ENCODE results near the gene ORC6. TPM values are rescaled to one million over a fixed set of nuclear protein-coding genes. Genes with fewer than 3 reads are reported as not detected.
A peak's percentile ranks its signal among the peaks of the same experiment; 100 is the strongest.

Gene ORC6
- total RNA-seq, 2 experiments from 2014 or later: 29.2 to 37.5 TPM

DNA sequence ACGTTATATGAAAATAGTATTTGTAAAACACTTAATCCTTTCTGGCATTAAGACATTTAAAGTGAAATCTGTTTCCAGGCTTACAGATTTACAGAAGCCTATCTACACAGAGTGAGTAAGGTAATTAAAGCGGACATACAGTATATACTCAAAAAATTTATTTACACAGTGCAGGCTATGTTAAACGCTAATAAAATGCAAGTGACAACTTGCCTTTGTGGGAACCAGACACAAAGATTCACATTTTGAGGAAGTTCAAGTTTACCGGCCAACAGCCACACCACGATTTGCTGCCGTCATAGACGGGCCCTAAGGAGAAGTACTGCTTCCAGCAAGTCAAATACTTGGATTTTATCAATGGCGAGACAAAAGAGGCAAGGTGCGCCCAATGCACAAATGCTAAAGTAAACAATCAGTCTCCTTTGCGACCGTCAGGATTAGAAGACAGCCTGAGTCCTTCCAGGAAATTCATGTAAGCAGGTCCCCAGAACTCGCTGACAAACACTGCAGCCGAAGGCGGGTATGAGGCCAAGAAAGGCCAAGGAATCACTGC lies 1.3 kb upstream of the ORC6 start:
- ChIA-PET POLR2A (no interaction called here), CTCF (no interaction called here)
- DNase-seq: no peak
- Mint-ChIP-seq H3K27ac (no peak overlapping the region), H3K9me3 (no peaks in the 10 kb centered on the region), H3K36me3 (ENCODE audit: low read depth) (peaks cover 20% of the 10 kb centered on the region), H3K4me3 (no peak overlapping the region), H3K4me1 (peaks cover 33% of the 10 kb centered on the region), H3K27me3 (no peaks in the 10 kb centered on the region)

DNA sequence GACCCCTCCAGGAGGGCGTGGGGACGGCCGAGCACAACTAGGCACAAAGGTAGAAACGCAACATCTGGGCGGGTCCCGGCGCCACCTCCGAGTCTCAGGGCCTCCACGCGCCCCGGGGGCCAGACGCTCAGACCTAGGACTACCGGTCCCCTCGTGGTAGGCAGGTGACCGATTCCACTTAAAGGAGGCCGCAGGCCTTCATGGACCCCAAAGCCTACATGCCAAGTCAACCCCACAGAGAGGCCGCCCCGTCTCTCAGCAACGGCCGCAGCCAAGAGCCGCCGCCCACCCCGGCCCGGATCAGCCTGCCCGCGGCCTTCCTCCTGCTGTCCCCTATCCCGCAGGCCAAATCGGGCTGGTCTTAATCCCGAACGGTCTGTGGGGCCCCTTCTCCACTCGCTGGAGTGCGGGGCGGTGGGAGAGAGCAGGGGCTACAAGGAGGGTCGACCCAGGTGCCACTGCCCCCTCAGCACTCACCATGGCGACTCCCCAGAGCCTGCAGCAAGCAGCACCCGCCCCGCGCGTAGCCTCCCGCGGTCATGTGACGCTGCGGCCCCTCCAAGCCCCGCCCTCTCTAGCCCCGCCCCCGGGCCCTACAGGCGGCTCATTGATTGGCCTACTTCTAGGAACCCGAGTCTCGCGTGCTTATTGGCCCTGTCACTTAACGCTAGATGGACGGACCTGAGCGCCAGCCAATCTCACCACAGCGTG lies 650 bp upstream of the ORC6 start, which contains the start of gene VPS35:
Gene VPS35, minus strand, starts transcription at position 525 of the 711 bp plus-strand sequence. Its CDS starts 45 bp downstream, at position 480.
- H3K9me3 Mint-ChIP-seq: no peaks in the 10 kb centered on the region
- H3K4me3 Mint-ChIP-seq: no peak within 1 kb of the TSS
- no peaks in the 10 kb centered on the region for H3K27me3 Mint-ChIP-seq
- CTCF ChIA-PET: no interaction called here
- DNase-seq: peak; percentile 100
- no peak within 1 kb of the TSS for H3K27ac Mint-ChIP-seq
- H3K4me1 Mint-ChIP-seq: peaks cover 32% of the 10 kb centered on the region
- POLR2A ChIA-PET: no interaction called here
- H3K36me3 Mint-ChIP-seq (ENCODE audit: low read depth): peaks cover 22% of the 10 kb centered on the region

DNA sequence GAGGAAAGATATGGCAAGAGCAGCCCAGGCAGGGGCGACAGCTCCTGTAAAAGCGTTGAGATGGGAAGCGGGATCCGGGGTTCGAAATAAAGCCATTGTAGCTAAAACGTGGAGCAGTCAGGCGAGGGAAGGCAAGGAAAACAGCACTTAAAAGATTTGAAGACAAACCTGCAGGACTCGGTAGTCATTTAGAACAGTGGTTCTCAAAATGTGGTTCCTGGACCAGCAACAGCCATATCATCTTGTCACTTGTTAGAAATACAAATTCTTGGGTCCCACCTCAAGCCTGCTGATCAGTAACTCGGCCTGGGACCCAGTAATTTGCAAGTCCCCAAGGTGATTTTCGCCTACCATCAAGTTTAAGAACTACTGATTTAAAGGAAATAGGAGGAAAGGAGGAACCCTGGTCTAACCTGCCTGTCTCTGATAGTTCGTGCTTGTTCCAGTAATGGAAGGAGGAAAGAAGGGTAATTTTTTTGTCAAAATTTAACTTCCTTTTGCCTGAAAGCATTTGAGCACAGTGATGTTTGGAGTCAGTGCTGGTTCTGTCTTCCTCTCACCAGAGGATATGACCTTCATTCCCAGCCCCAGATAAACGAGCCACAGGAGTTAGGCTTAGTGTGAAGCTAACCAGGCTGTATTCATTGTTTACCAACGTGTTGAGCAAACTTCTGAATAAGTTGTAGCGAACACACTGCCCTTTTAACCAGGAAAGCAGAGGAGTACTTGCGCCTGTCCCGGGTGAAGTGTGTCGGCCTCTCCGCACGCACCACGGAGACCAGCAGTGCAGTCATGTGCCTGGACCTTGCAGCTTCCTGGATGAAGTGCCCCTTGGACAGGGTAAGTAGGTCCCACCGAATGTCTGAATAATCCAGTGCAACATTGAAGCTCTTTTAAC lies 1.1 kb downstream of the ORC6 start:
- peaks cover 27% of the 10 kb centered on the region for H3K4me1 Mint-ChIP-seq
- no peaks in the 10 kb centered on the region for H3K9me3 Mint-ChIP-seq
- H3K4me3 Mint-ChIP-seq: no peak overlapping the region
- POLR2A ChIA-PET: no interaction called here
- CTCF ChIA-PET: interaction anchor here (3.1 to 3.3 kb wide), 2 partner anchors 14 to 16 kb away, joined by 8 to 14 read pairs; no protein-coding TSS in a partner anchor
- H3K27ac Mint-ChIP-seq: no peak overlapping the region
- DNase-seq: no peak
- peaks cover 32% of the 10 kb centered on the region for H3K36me3 Mint-ChIP-seq (ENCODE audit: low read depth)
- no peaks in the 10 kb centered on the region for H3K27me3 Mint-ChIP-seq

DNA sequence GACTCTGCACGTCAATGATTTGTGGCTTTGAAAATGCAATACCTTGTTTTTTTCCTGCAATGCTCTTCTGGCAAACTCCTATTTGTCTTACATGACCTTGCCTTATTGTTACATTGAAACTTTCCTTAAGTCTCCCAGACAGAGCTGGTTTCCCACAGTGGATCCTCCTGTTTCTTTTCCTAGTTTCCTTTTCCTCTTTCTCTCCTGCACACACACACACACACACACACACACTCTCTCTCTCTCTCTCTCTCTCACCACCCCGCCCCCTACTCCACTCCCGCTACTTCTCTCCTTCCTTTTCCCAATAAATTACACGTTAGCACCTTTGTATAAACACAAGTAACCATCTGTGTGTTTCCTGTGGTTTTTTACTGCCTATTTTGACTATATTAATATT lies 2.3 kb downstream of the ORC6 start:
- Mint-ChIP-seq H3K9me3 (no peaks in the 10 kb centered on the region), H3K27ac (peak overlapping the region; percentile 63), H3K27me3 (no peaks in the 10 kb centered on the region), H3K36me3 (ENCODE audit: low read depth) (peaks cover 37% of the 10 kb centered on the region), H3K4me1 (peaks cover 20% of the 10 kb centered on the region), H3K4me3 (no peak overlapping the region)
- ChIA-PET CTCF (interaction anchor here (0.7 to 3.3 kb wide), 5 partner anchors 13 to 167 kb away, joined by 3 to 14 read pairs (median 4); no protein-coding TSS in a partner anchor), POLR2A (no interaction called here)
- no peak for DNase-seq

- H3K27me3 Mint-ChIP-seq: no peaks in the 10 kb centered on the region
- H3K9me3 Mint-ChIP-seq: no peaks in the 10 kb centered on the region
- CTCF ChIA-PET: interaction anchor here (3.3 kb wide), 1 partner anchor 19 kb away, joined by 14 read pairs; no protein-coding TSS in a partner anchor
- H3K36me3 Mint-ChIP-seq (ENCODE audit: low read depth): peaks cover 47% of the 10 kb centered on the region
- no peak overlapping the region for H3K27ac Mint-ChIP-seq
- no peak overlapping the region for H3K4me3 Mint-ChIP-seq
- no peak for DNase-seq
- peaks cover 4% of the 10 kb centered on the region for H3K4me1 Mint-ChIP-seq
- POLR2A ChIA-PET: no interaction called here
Measured at GRCh38 chr16:46693598-46693997, 4.1 kb downstream of the ORC6 start.

- Mint-ChIP-seq H3K36me3 (ENCODE audit: low read depth) (peaks cover 47% of the 10 kb centered on the region), H3K9me3 (no peaks in the 10 kb centered on the region), H3K4me1 (peaks cover 4% of the 10 kb centered on the region), H3K27me3 (no peaks in the 10 kb centered on the region), H3K27ac (no peak overlapping the region), H3K4me3 (no peak overlapping the region)
- POLR2A ChIA-PET: interaction anchor here (0.7 kb wide), 1 partner anchor 56 kb away, joined by 4 read pairs; no protein-coding TSS in a partner anchor
- no peak for DNase-seq
- CTCF ChIA-PET: interaction anchor here (1.5 to 2.0 kb wide), 3 partner anchors 9 to 18 kb away, joined by 4 to 6 read pairs (median 5); no protein-coding TSS in a partner anchor
Measured at GRCh38 chr16:46695937-46696336, 6.5 kb downstream of the ORC6 start.

GRCh38 chr16:46696957-46697356 lies 7.5 kb downstream of the ORC6 start:
- POLR2A ChIA-PET: interaction anchor here (1.0 kb wide), 1 partner anchor 124 kb away, joined by 3 read pairs; no protein-coding TSS in a partner anchor
- Mint-ChIP-seq H3K9me3 (no peaks in the 10 kb centered on the region), H3K27me3 (no peaks in the 10 kb centered on the region), H3K27ac (no peak overlapping the region), H3K36me3 (ENCODE audit: low read depth) (peaks cover 39% of the 10 kb centered on the region), H3K4me3 (no peak overlapping the region), H3K4me1 (peaks cover 4% of the 10 kb centered on the region)
- DNase-seq: no peak
- CTCF ChIA-PET: interaction anchor here (0.6 to 2.0 kb wide), 4 partner anchors 8 to 44 kb away, joined by 3 to 6 read pairs (median 4); no protein-coding TSS in a partner anchor

DNA sequence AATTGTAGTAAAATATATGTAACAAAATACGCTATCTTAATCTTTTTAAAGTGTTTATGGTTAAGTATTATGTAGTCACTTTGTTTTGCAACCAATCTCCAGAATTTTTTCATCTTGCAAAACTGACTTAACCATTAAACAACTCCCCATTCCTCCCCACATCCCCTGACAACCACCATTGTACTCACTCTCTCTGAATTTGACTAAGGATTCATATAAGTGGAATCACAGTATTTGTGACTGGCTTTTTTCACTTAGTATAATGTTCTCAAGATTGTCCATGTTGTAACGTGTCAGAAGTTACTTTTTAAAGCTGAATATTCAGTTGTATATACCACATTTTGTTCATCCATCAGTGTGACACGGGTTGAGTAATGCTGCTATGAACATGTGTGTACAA lies 10.6 kb downstream of the ORC6 start:
- no peak overlapping the region for H3K27ac Mint-ChIP-seq
- H3K36me3 Mint-ChIP-seq (ENCODE audit: low read depth): peaks cover 23% of the 10 kb centered on the region
- DNase-seq: no peak
- H3K27me3 Mint-ChIP-seq: no peaks in the 10 kb centered on the region
- POLR2A ChIA-PET: no interaction called here
- no peak overlapping the region for H3K4me3 Mint-ChIP-seq
- H3K9me3 Mint-ChIP-seq: no peaks in the 10 kb centered on the region
- CTCF ChIA-PET: interaction anchor here (0.6 to 1.4 kb wide), 3 partner anchors 21 to 1459 kb away, joined by 3 to 4 read pairs (median 3); no protein-coding TSS in a partner anchor
- peaks cover under 1% of the 10 kb centered on the region for H3K4me1 Mint-ChIP-seq

- ChIA-PET CTCF (no interaction called here), POLR2A (no interaction called here)
- H3K4me3 Mint-ChIP-seq: no peak overlapping the region
- no peak for DNase-seq
- H3K27ac Mint-ChIP-seq: no peak overlapping the region
- no peaks in the 10 kb centered on the region for H3K27me3 Mint-ChIP-seq
- no peaks in the 10 kb centered on the region for H3K9me3 Mint-ChIP-seq
- peaks cover 13% of the 10 kb centered on the region for H3K36me3 Mint-ChIP-seq (ENCODE audit: low read depth)
- H3K4me1 Mint-ChIP-seq: no peaks in the 10 kb centered on the region
Measured at GRCh38 chr16:46701615-46702014, 12.2 kb downstream of the ORC6 start.

DNA sequence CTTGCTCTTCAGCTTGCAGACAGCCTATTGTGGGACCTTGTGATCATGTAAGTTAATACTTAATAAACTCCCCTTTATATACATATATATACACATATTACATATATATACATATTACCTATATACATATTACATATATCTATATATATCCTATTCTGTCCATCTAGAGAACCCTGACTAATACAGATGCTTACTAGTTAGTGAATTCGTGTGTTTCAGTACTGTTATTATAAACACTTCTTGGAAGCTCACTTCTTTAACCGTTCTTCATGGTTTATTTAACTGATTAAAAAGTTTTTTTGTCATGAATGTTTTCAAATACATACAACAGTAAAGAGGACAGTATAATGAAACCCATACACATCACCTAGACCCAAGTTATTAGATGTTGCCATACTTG lies 12.6 kb downstream of the ORC6 start:
- POLR2A ChIA-PET: no interaction called here

DNA sequence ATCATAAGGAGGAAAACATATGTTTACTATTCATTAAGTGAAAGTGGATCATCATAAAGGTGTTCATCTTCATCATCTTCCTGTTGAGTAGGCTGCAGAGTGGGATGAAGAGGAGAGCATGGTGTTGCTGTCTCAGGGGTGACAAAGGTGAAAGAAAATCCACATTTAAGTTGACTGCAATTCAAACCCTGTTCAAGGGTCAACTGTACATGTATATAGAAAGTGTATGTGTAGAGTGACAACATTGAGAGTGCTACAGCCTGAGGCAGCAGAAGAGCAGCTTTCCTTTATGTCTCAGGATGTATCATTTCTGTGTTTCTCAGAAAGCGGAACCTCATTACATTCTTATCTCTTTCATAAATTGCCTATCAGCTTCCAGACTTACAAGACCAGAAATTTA lies 17.2 kb downstream of the ORC6 start:
- DNase-seq: no peak
- H3K27me3 Mint-ChIP-seq: no peaks in the 10 kb centered on the region
- POLR2A ChIA-PET: no interaction called here
- no peaks in the 10 kb centered on the region for H3K36me3 Mint-ChIP-seq (ENCODE audit: low read depth)
- H3K4me3 Mint-ChIP-seq: no peak overlapping the region
- H3K4me1 Mint-ChIP-seq: no peaks in the 10 kb centered on the region
- CTCF ChIA-PET: interaction anchor here (0.5 to 1.2 kb wide), 3 partner anchors 15 to 139 kb away, joined by 3 to 4 read pairs (median 3); no protein-coding TSS in a partner anchor
- no peaks in the 10 kb centered on the region for H3K9me3 Mint-ChIP-seq
- H3K27ac Mint-ChIP-seq: no peak overlapping the region

More for the DNA sequence above, 12.6 kb downstream of the ORC6 start:
- CTCF ChIA-PET: no interaction called here
- no peak overlapping the region for H3K27ac Mint-ChIP-seq
- no peaks in the 10 kb centered on the region for H3K9me3 Mint-ChIP-seq
- peaks cover 11% of the 10 kb centered on the region for H3K36me3 Mint-ChIP-seq (ENCODE audit: low read depth)
- H3K27me3 Mint-ChIP-seq: no peaks in the 10 kb centered on the region
- DNase-seq: no peak
- no peaks in the 10 kb centered on the region for H3K4me1 Mint-ChIP-seq
- no peak overlapping the region for H3K4me3 Mint-ChIP-seq

DNA sequence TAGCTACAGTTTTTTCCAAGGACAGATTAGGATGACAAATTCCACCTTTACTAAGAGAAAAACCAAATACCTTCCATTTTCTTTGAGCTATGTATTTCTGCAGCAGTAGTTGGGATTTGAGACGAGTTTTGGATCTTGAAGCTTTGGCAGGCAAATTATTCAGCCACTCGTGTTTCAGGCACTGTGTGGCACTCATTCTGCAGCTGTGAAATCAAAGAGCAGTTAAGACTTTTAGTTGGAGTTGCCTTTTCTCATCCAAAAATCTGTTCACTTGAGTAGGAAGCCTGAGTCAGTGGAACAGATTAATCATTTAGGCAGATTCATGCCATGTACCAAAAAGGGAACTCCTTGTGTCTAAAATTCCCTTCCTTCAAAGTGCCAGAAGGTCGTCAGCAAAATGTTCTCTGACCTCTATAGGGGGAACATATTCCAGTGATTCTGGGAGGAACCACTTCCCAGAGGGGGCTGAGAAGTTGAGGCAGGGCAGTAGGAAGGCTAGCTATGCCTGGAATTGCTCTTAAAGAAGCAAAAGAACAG lies 20.1 kb downstream of the ORC6 start:
- ChIA-PET POLR2A (no interaction called here), CTCF (interaction anchor here (1.7 kb wide), 1 partner anchor 13 kb away, joined by 6 read pairs; no protein-coding TSS in a partner anchor)
- DNase-seq: no peak
- H3K4me3 Mint-ChIP-seq: no peak overlapping the region
- no peaks in the 10 kb centered on the region for H3K27me3 Mint-ChIP-seq
- no peaks in the 10 kb centered on the region for H3K9me3 Mint-ChIP-seq
- no peaks in the 10 kb centered on the region for H3K4me1 Mint-ChIP-seq
- no peaks in the 10 kb centered on the region for H3K36me3 Mint-ChIP-seq (ENCODE audit: low read depth)
- H3K27ac Mint-ChIP-seq: no peak overlapping the region

All from activated CD4-positive, alpha-beta T cell treated with anti-CD3 and anti-CD28 coated beads, Interleukin-2, amount 10 ng/mL, durations not matched to agents 7 days and 5 days (primary cell).